SU-DHL-6 (cell line): ENCODE data around the gene CNTN4.
"Not testable (repeated sequence)": the region's sequence is repeated elsewhere in the genome, so short reads cannot be mapped to it uniquely, and the experiment has no call there.

Experiments
- H2AFZ ChIP-seq: fragments of 200-600 bp; sonication (generic); 2 replicates; pipeline ENCODE4 v1.6.1; 2014; ENCODE audit warnings: low read depth, mild to moderate bottlenecking, moderate library complexity, mixed read lengths, antibody characterized with exemption, low read length; ENCODE audit not compliant: severe bottlenecking
- H3F3A ChIP-seq: fragments of 200-600 bp; shearing (Covaris generic); 2 replicates; pipeline ENCODE4 v1.6.0; 2016; ENCODE audit warnings: antibody characterized with exemption, mild to moderate bottlenecking; ENCODE audit not compliant: insufficient read depth
- H3K27ac ChIP-seq: fragments of 200-600 bp; sonication (generic); 2 replicates; pipeline ENCODE4 v1.5.1; 2016; ENCODE audit warnings: low read depth, mild to moderate bottlenecking, low read length, moderate library complexity, mixed read lengths
- H3K27me3 ChIP-seq: fragments of 200-600 bp; sonication (generic), shearing (Covaris generic); 2 replicates; pipeline ENCODE4 v1.6.0; 2014; ENCODE audit warnings: mild to moderate bottlenecking, low read length
- H3K36me3 ChIP-seq: fragments of 200-600 bp; sonication (generic); 2 replicates; pipeline ENCODE4 v1.6.1; 2014; ENCODE audit warnings: mild to moderate bottlenecking, low read length, mixed read lengths
- H3K4me2 ChIP-seq: fragments of 300-600, 200-600 bp; shearing (Covaris generic), sonication (generic); 2 replicates; pipeline ENCODE4 v1.6.0; 2014; ENCODE audit warnings: low read length, low read depth, mild to moderate bottlenecking; ENCODE audit not compliant: poor library complexity, severe bottlenecking
- H3K4me3 ChIP-seq: fragments of 200-600 bp; sonication (generic); 2 replicates; pipeline ENCODE4 v1.5.1; 2014; ENCODE audit warnings: antibody characterized with exemption, low read length, mild to moderate bottlenecking, mixed read lengths; ENCODE audit not compliant: insufficient read depth, poor library complexity, severe bottlenecking
- H3K79me2 ChIP-seq: fragments of 200-600 bp; sonication (generic); 2 replicates; pipeline ENCODE4 v1.6.1; 2014; ENCODE audit warnings: mild to moderate bottlenecking, low read length, moderate library complexity; ENCODE audit not compliant: insufficient read depth
- H3K9ac ChIP-seq: fragments of 200-600 bp; sonication (generic); 2 replicates; pipeline ENCODE4 v1.7.0; 2014; ENCODE audit warnings: mild to moderate bottlenecking, low read length
- H3K9me2 ChIP-seq: fragments of 200-600 bp; sonication (generic); replicated peaks from 2 replicates; pipeline ENCODE4 v1.6.1; 2014; ENCODE audit warnings: low read length; ENCODE audit not compliant: insufficient read depth
- H3K9me3 ChIP-seq: fragments of 200-600 bp; sonication (generic); 2 replicates; pipeline ENCODE4 v1.6.1; 2014; ENCODE audit warnings: low read length, mixed read lengths; ENCODE audit not compliant: insufficient read depth
- H4K20me1 ChIP-seq: fragments of 200-600 bp; sonication (generic); 2 replicates; pipeline ENCODE4 v1.6.1; 2014; ENCODE audit warnings: low read depth, mild to moderate bottlenecking, antibody characterized with exemption, low read length, moderate library complexity, mixed read lengths
- CTCF ChIP-seq: fragments of 200-600 bp; sonication (generic); IDR thresholded peaks from one replicate; pipeline ENCODE4 v1.5.1; 2017; ENCODE audit warnings: antibody characterized with exemption, mild to moderate bottlenecking, low read length, moderate library complexity; ENCODE audit not compliant: insufficient read depth, poor library complexity, severe bottlenecking
- EZH2phosphoT487 ChIP-seq: fragments of 200-600 bp; sonication (generic), shearing (Covaris generic); conservative IDR thresholded peaks from 2 replicates; pipeline ENCODE4 v1.6.1; 2018; ENCODE audit warnings: mild to moderate bottlenecking, antibody characterized with exemption, low read length, moderate library complexity, mixed read lengths

Gene CNTN4

GRCh38 chr3:2908693-2909351, 810.2 kb downstream of the CNTN4 start:
- Histone ChIP-seq H3K9me2 (no peaks in the 10 kb centered on the region), H3K9ac (no peak overlapping the region), H3K4me3 (no peak overlapping the region), H3K9me3 (no peaks in the 10 kb centered on the region), H2AFZ (no peak overlapping the region), H4K20me1 (no peaks in the 10 kb centered on the region), H3K27ac (no peak overlapping the region), H3K4me2 (no peak overlapping the region), H3K36me3 (no peaks in the 10 kb centered on the region), H3K79me2 (no peaks in the 10 kb centered on the region), H3K27me3 (no peaks in the 10 kb centered on the region), H3F3A (no peaks in the 10 kb centered on the region)
- TF ChIP-seq CTCF (no peak), EZH2phosphoT487 (no peak)

GRCh38 chr3:2910997-2911396, 812.3 kb downstream of the CNTN4 start:
- H3K9me2 ChIP-seq = no peaks in the 10 kb centered on the region
- H3K9ac ChIP-seq = no peak overlapping the region
- H3K4me3 ChIP-seq = no peak overlapping the region
- no peak overlapping the region for H3K4me2 ChIP-seq
- H3K36me3 ChIP-seq = no peaks in the 10 kb centered on the region
- no peak overlapping the region for H3K27ac ChIP-seq
- no peaks in the 10 kb centered on the region for H3K79me2 ChIP-seq
- no peaks in the 10 kb centered on the region for H4K20me1 ChIP-seq
- H3F3A ChIP-seq = no peaks in the 10 kb centered on the region
- H3K27me3 ChIP-seq = no peaks in the 10 kb centered on the region
- H3K9me3 ChIP-seq = no peaks in the 10 kb centered on the region
- no peak overlapping the region for H2AFZ ChIP-seq
- TF ChIP-seq CTCF (no peak), EZH2phosphoT487 (no peak)

- Histone ChIP-seq H4K20me1 (no peaks in the 10 kb centered on the region), H3K36me3 (no peaks in the 10 kb centered on the region), H3K27ac (no peak overlapping the region), H3K79me2 (no peaks in the 10 kb centered on the region), H3K27me3 (no peaks in the 10 kb centered on the region), H3K9me2 (no peaks in the 10 kb centered on the region), H3K9me3 (no peaks in the 10 kb centered on the region), H3K9ac (no peak overlapping the region), H3K4me3 (no peak overlapping the region), H3K4me2 (no peak overlapping the region), H3F3A (no peaks in the 10 kb centered on the region), H2AFZ (no peak overlapping the region)
- TF ChIP-seq EZH2phosphoT487 (no peak), CTCF (no peak)
These were observed 817.2 kb downstream of the CNTN4 start for GRCh38 chr3:2915826-2916225.

GRCh38 chr3:2916640-2917039, 818.0 kb downstream of the CNTN4 start:
- not testable (repeated sequence) for H3K9me3 ChIP-seq, H3K79me2 ChIP-seq, H3K4me2 ChIP-seq, H2AFZ ChIP-seq, H3K27ac ChIP-seq, H3K9me2 ChIP-seq, H4K20me1 ChIP-seq, H3F3A ChIP-seq, H3K27me3 ChIP-seq, H3K4me3 ChIP-seq, H3K9ac ChIP-seq, H3K36me3 ChIP-seq
